Muscle of back (tissue), 11 donors: ENCODE data around the gene WFDC11. TPM values are rescaled to one million over a fixed set of nuclear protein-coding genes. Genes with fewer than 3 reads are reported as not detected.
A peak's percentile ranks its signal among the peaks of the same experiment; 100 is the strongest.

Experiments
- DNase-seq, 3 donors: peaks; one replicate each; pipeline versions ENCODE4 v3.0.0 to v3.0.0-alpha.2; 2013
- polyA plus RNA-seq, 10 donors: library from polyadenylated mRNA; unstranded; fragments of 120-200 nt; gene quantifications; one replicate each; pipeline ENCODE4 v1.2.1, GENCODE V29; 2013; ENCODE audit not compliant: insufficient read length in 10 of 10

Gene WFDC11
- polyA plus RNA-seq, 10 donors, result not detected

GRCh38 chr20:45626540-45626939 is 43.5 kb downstream of the WFDC11 start:
- no peak for DNase-seq

- no peak for DNase-seq
These were observed 48.4 kb downstream of the WFDC11 start for GRCh38 chr20:45621593-45621992.

GRCh38 chr20:45617591-45617990 is 52.4 kb downstream of the WFDC11 start:
- DNase-seq, result no peak

GRCh38 chr20:45612314-45612713 is 57.7 kb downstream of the WFDC11 start:
- no peak for DNase-seq

GRCh38 chr20:45611054-45611453 is 59.0 kb downstream of the WFDC11 start:
- DNase-seq, result peak in 1 of 3 donors; percentile 71

- DNase-seq, result no peak
These were observed 62.2 kb downstream of the WFDC11 start for GRCh38 chr20:45607810-45608209.

Other genes with a start within 250 kb of the WFDC11 start
- 1 to 10 TPM in 1 of 10 donors, under 1 TPM in 6, not detected in 3; 0.26 to 1.9 (median 0.77) TPM for gene WFDC2, start 200.5 kb downstream of the WFDC11 start, polyA plus RNA-seq
- not detected for gene SPINT3, start 154.6 kb downstream of the WFDC11 start, polyA plus RNA-seq
- gene WFDC6, start 130.8 kb downstream of the WFDC11 start, polyA plus RNA-seq, result not detected
- gene EPPIN, start 122.8 kb downstream of the WFDC11 start, polyA plus RNA-seq, result under 1 TPM in 2 of 10 donors, not detected in 8; 0.11 to 0.16 TPM
- gene WFDC8, start 91.0 kb downstream of the WFDC11 start, polyA plus RNA-seq, result not detected
- not detected for gene WFDC10A, start 40.5 kb downstream of the WFDC11 start, polyA plus RNA-seq
- not detected for gene WFDC9, start 39.0 kb downstream of the WFDC11 start, polyA plus RNA-seq
- not detected for gene WFDC13, start 31.8 kb upstream of the WFDC11 start, polyA plus RNA-seq
- not detected for gene WFDC10B, start 34.8 kb upstream of the WFDC11 start, polyA plus RNA-seq
- gene SPINT4, start 52.1 kb upstream of the WFDC11 start, polyA plus RNA-seq, result not detected
- gene WFDC3, start 121.6 kb upstream of the WFDC11 start, polyA plus RNA-seq, result 1 to 10 TPM in 3 of 10 donors, under 1 TPM in 5, not detected in 2; 0.32 to 2.0 (median 0.76) TPM
- gene DNTTIP1, start 121.7 kb upstream of the WFDC11 start, polyA plus RNA-seq, result 10 to 100 TPM; 33.4 to 61.4 (median 49.6) TPM
- 10 to 100 TPM; 22.4 to 53.7 (median 32.7) TPM for gene UBE2C, start 142.4 kb upstream of the WFDC11 start, polyA plus RNA-seq
- 1,000 to 10,000 TPM; 3,292 to 7,026 (median 6,344) TPM for gene TNNC2, start 157.1 kb upstream of the WFDC11 start, polyA plus RNA-seq
- gene SNX21, start 163.6 kb upstream of the WFDC11 start, polyA plus RNA-seq, result 10 to 100 TPM; 17.9 to 25.7 (median 19.4) TPM
- gene ACOT8, start 187.2 kb upstream of the WFDC11 start, polyA plus RNA-seq, result 10 to 100 TPM; 16.0 to 21.7 (median 19.5) TPM
- gene ZSWIM3, start 187.4 kb upstream of the WFDC11 start, polyA plus RNA-seq, result 1 to 10 TPM; 3.3 to 3.9 (median 3.7) TPM
- 10 to 100 TPM in 3 of 10 donors, 1 to 10 TPM in 7; 7.3 to 11.7 (median 9.0) TPM for gene ZSWIM1, start 211.0 kb upstream of the WFDC11 start, polyA plus RNA-seq
- gene SPATA25, start 217.4 kb upstream of the WFDC11 start, polyA plus RNA-seq, result 1 to 10 TPM; 3.0 to 7.7 (median 4.5) TPM
- 10 to 100 TPM in 7 of 10 donors, 1 to 10 TPM in 3; 8.4 to 15.4 (median 13.0) TPM for gene NEURL2, start 221.0 kb upstream of the WFDC11 start, polyA plus RNA-seq
- gene CTSA, start 221.1 kb upstream of the WFDC11 start, polyA plus RNA-seq, result 10 to 100 TPM; 53.0 to 77.9 (median 64.4) TPM
- gene PLTP, start 241.9 kb upstream of the WFDC11 start, polyA plus RNA-seq, result 10 to 100 TPM; 15.6 to 58.5 (median 26.5) TPM